Ovary (tissue), 3 donors: ENCODE data around the gene CGB7.

ENCODE experiments used
- CTCF ChIP-seq, 3 donors: fragments of 450-650 bp in 2 of 3; fragments of 200-600 bp in 1 of 3; IDR thresholded peaks; one replicate each; pipeline versions ENCODE4 v1.5.1 to v1.8.0; 2016 to 2022; ENCODE audit warnings: antibody characterized with exemption in 3 of 3, mild to moderate bottlenecking in 1 of 3
- EP300 ChIP-seq: sonication (generic); formaldehyde crosslinking; IDR thresholded peaks from one replicate; pipeline ENCODE4 v1.6.1; 2017; ENCODE audit warnings: antibody characterized with exemption
- POLR2A ChIP-seq: fragments of 450-650 bp; IDR thresholded peaks from one replicate; pipeline ENCODE4 v1.6.1; 2017; ENCODE audit warnings: antibody characterized with exemption, mild to moderate bottlenecking, moderate library complexity
- donor health status: DM: no; HTN: no; CAD: no.

GRCh38 chr19:49020342-49020741 is 37.2 kb downstream of the CGB7 start:
- no peak for TF ChIP-seq POLR2A
- no peak for TF ChIP-seq CTCF (IDR thresholded peaks at IDR 0.05)
- TF ChIP-seq EP300, result no peak
